Cortex of kidney (tissue), 1 donor: Measurements from ENCODE around the gene PPM1L.

ENCODE experiments used
- DNase-seq: peaks from one replicate; lab custom pipeline; 2025; lab: John Stamatoyannopoulos, UW

The PPM1L gene

GRCh38 chr3:160809453-160809852 is 53.4 kb downstream of the PPM1L start:
- no peak for DNase-seq

GRCh38 chr3:160810362-160811236 is 54.6 kb downstream of the PPM1L start:
- no peak for DNase-seq

- no peak for DNase-seq
These were observed 55.2 kb downstream of the PPM1L start for GRCh38 chr3:160811237-160811548.

- no peak for DNase-seq
These were observed 56.3 kb downstream of the PPM1L start for GRCh38 chr3:160812304-160812703.

- DNase-seq: no peak
These were observed 59.2 kb downstream of the PPM1L start for GRCh38 chr3:160815280-160815679.

GRCh38 chr3:160820022-160820421 is 64.0 kb downstream of the PPM1L start:
- DNase-seq: no peak

GRCh38 chr3:160820430-160820829 is 64.4 kb downstream of the PPM1L start:
- DNase-seq: no peak

- DNase-seq: no peak
These were observed 66.9 kb downstream of the PPM1L start for GRCh38 chr3:160822936-160823335.

GRCh38 chr3:160825311-160825800 is 69.3 kb downstream of the PPM1L start:
- no peak for DNase-seq

- no peak for DNase-seq
These were observed 70.4 kb downstream of the PPM1L start for GRCh38 chr3:160826408-160826807.

GRCh38 chr3:160826991-160827390 is 71.0 kb downstream of the PPM1L start:
- DNase-seq: no peak

GRCh38 chr3:160827516-160827915 is 71.5 kb downstream of the PPM1L start:
- DNase-seq: no peak

- DNase-seq: no peak
These were observed 72.8 kb downstream of the PPM1L start for GRCh38 chr3:160828880-160829279.

GRCh38 chr3:160829486-160830009 is 73.5 kb downstream of the PPM1L start:
- no peak for DNase-seq

- no peak for DNase-seq
These were observed 74.8 kb downstream of the PPM1L start for GRCh38 chr3:160830796-160831195.

GRCh38 chr3:160831401-160831800 is 75.4 kb downstream of the PPM1L start:
- no peak for DNase-seq

GRCh38 chr3:160837394-160837980 is 81.5 kb downstream of the PPM1L start:
- DNase-seq: no peak

- DNase-seq: no peak
These were observed 84.6 kb downstream of the PPM1L start for GRCh38 chr3:160840590-160840989.

GRCh38 chr3:160841455-160841854 is 85.4 kb downstream of the PPM1L start:
- no peak for DNase-seq

GRCh38 chr3:160842021-160843005 is 86.3 kb downstream of the PPM1L start:
- no peak for DNase-seq

GRCh38 chr3:160851629-160852210 is 95.7 kb downstream of the PPM1L start:
- DNase-seq: no peak

GRCh38 chr3:160852856-160853255 is 96.8 kb downstream of the PPM1L start:
- DNase-seq: no peak
